A673 (cell line): ENCODE measurements around the gene ARHGEF6.

ENCODE experiments used
- EZH2 ChIP-seq: fragments of 200-600 bp; sonication (generic); IDR thresholded peaks from 2 replicates; pipeline ENCODE4 v1.6.1; 2017; ENCODE audit warnings: borderline replicate concordance, low read depth, mild to moderate bottlenecking, mixed read lengths, antibody characterized with exemption, low read length; ENCODE audit not compliant: poor library complexity, severe bottlenecking
- TF ChIP-seq, protein P1 (sequence below): fragments of 300-800, 200-600 bp; sonication (generic); conservative IDR thresholded peaks from 2 replicates; pipeline ENCODE4 v1.5.1; 2017; ENCODE audit warnings: low read depth, mild to moderate bottlenecking, antibody characterized with exemption, low read length, moderate library complexity, mixed read lengths

GRCh38 chrX:136814847-136815750 is 34.4 kb upstream of the ARHGEF6 start:
- TF ChIP-seq, protein P1, sequence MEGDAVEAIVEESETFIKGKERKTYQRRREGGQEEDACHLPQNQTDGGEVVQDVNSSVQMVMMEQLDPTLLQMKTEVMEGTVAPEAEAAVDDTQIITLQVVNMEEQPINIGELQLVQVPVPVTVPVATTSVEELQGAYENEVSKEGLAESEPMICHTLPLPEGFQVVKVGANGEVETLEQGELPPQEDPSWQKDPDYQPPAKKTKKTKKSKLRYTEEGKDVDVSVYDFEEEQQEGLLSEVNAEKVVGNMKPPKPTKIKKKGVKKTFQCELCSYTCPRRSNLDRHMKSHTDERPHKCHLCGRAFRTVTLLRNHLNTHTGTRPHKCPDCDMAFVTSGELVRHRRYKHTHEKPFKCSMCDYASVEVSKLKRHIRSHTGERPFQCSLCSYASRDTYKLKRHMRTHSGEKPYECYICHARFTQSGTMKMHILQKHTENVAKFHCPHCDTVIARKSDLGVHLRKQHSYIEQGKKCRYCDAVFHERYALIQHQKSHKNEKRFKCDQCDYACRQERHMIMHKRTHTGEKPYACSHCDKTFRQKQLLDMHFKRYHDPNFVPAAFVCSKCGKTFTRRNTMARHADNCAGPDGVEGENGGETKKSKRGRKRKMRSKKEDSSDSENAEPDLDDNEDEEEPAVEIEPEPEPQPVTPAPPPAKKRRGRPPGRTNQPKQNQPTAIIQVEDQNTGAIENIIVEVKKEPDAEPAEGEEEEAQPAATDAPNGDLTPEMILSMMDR = no peak
- TF ChIP-seq EZH2 = no peak
